OCI-M2 (cell line): ENCODE measurements around the gene PEMT.

Source experiments
- DNase-seq: peaks from one replicate; lab custom pipeline; 2025; ENCODE audit not compliant: unreplicated experiment; lab: John Stamatoyannopoulos, UW

PEMT gene

GRCh38 chr17:17460038-17460437 is 131.5 kb downstream of the PEMT start:
- no peak for DNase-seq

GRCh38 chr17:17457680-17458079 is 133.8 kb downstream of the PEMT start:
- no peak for DNase-seq

DNA sequence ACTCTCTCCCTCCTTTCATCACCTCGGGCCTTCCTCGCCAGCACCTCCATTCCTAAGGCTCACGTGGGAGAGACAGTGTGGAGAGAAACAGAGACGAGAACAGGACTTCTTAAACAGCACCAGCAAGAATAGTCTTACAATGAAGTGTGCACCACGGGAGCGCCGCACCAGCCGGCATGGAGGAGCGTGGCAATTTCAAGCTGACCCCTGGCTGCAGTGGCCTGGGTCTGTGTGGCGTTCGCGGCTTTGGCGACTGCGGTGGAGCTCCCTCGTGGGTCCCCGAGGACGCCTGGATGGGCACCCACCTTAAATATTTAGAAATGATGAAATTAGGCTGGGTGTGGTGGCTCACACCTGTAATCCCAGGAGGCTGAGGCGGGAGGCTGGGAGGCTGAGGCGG is 135.3 kb downstream of the PEMT start:
- DNase-seq, result no peak
